HG03442 (cell line): Measurements from ENCODE around the gene PXT1.

Experiments
- ATAC-seq: cut with Tn5 transposase; IDR thresholded peaks from one replicate; pipeline ENCODE4 v1.9.1; 2021; ENCODE audit warnings: mild to moderate bottlenecking, moderate library complexity; ENCODE audit not compliant: unreplicated experiment

PXT1 gene

DNA sequence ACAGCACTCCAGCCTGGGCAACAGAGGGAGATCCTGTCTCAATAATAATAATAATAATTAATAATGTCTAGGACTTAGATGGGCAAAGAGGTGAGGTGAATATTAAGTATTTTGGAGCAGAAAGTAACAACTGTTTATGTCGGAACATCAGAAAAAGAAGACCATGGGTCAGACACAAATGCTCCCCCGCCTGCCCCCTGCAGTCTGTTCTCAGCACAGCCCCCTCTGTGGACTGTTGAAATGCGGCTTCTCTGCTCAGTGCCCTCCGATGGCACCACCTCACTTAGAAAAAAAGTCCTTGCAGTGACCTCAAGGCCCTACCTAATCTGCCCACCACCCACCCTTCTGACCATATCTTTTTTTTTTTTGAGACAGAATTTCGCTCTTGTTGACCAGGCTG, 50.0 kb downstream of the PXT1 start:
- no peak for ATAC-seq

DNA sequence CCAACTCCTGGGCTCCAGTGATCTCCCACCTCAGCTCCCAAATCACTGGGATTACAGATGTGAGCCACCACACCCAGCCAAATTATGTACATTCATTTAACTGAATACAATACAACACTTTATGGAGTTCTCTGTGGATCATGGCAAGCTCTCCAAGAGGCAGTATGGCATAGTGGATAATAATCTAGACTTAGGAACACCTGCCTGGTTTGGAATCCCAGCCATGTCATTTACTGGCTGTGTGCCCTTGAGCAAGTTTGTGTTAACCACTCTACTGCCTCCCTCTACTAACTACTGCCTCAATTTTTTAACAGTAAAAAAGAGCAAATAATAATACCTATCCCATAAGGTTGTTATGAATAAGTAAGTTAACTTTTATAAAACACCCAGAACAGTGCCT, 53.3 kb downstream of the PXT1 start:
- no peak for ATAC-seq

DNA sequence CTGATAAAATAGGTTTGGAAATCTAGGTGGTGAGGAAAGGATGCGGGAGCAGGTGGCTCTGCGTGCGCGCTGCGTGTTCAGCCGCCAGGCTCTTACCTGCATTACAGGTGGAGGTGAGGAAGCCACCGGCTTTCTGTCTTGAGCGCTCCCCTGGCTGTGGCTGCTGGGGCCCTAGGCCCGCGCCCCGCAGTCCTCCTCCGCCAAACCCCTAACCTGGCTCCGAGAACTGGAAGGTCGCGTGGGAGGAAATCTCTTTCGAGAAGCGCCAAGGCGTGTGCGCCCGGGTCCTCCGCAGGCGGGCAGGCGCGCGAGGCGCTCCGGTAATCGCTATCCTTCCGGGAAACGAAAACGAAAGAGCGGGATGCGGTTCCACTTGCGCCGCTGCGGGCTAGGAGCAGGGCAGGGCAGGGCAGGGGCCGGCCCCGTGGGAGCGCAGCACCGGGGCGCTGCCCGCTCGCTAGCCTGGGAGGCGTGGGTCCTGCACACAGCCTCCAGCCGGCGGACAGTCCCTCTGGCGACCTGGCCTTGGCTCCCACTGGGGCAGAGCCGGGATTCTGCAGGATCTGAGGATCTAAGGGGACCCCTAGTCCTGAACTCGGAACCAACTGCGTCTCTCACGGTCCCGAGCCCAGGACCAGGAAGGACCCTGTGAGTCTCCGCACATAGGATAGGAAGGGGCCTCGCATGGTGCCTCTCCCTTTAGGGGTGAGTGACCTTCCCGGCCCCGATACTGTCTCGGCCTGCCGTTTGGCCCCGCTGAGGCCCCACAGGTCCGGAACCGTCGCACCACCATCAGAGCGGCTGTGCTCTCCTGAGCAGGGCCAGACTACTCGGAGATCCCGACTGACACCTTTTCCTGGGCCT, 55.0 kb downstream of the PXT1 start, which contains the start of gene ETV7:
TSS of gene ETV7 (minus strand) at position 230 of the 864 bp plus-strand sequence. CDS start at position 102, 128 bp downstream.
- ATAC-seq: no peak

DNA sequence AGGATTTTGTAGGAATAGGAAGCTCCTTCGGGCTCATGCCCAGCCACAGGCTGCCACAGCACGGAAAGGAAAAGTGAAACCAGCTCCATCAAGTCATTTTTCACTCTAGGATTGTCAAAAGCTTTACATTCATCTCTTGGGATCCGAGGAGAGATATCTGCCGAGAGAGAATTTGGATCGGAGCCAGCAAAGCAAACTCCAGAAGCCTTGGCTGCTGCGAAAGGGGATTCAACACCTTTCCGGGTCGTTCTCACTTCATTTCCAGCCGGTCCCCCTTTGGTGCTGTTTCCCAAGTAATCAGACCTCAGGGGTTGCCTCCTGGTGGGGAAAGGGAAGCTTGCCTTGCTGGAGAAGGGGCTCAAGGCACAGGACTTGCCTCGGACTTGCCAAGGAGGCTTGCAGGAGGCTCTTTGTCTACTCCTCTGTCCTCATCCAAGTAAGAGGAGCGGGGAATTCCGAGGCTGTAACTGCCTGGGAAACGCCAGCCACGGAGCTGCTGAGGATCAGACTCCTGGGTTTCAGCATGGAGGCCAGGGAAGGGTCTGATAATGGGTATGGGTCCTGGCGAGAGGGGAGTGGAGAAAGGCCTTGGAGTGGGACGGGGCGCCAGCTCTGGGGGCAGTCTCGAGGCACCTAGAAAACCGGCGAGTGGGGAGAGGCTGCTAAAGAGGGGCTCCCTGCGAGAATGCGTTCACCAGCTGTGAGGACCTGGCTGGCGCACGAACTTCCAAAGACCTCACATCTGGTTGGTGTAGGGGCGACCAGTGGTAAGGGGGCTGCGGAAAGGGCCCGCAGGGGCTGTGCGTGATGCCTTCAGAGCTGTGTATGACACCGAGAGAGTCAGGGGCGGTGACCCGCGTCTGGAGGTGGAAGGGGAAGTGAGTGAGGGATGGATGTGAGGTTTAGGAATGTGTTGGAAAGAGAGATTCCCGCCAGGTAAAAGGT, 55.9 kb downstream of the PXT1 start:
- ATAC-seq: no peak

GRCh38 chr6:36384095-36384494, 58.6 kb downstream of the PXT1 start:
- no peak for ATAC-seq

- no peak for ATAC-seq
Measured at GRCh38 chr6:36383606-36384005, 59.0 kb downstream of the PXT1 start.

GRCh38 chr6:36382976-36383375, 59.7 kb downstream of the PXT1 start:
- ATAC-seq: no peak

DNA sequence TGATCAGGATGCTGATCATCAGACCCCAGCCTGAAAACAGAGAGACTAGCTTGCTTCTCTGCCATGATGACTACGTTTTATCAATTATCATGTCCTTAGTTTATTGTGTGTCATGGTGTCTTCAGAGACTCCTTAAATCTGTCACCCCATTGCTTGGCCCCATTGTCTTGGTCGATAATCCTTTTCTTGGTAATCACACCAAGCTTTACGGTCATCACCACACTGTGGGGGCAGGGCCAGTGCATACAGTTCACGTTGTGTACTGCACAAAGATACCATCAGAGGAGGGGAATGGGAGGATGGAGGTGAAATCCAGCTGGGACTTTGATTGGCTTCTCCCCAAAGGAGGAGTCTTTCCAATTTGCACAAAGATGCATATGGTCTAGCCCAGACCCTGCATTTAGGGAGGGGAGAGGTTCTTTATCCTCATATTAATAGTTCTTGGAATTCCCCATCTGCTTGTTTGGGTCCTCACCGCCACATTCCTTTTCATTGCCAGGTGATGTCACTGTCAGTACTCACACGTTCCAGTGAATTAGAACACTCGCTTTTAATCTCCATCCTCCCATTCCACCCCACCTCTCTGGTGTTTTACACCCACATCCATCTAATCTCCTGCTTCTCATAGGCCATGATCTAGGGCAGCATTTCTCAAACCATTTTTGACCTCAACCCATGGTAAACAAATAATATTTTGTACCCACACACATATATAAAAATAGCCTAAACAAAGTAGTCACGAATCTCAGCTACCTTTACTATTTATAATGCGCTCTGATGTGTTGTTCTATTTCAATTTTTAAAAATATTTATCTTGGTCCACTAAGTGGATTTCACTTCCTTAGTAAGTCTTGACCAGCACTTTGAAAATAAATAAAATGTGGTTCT, 60.9 kb downstream of the PXT1 start:
- ATAC-seq: no peak

DNA sequence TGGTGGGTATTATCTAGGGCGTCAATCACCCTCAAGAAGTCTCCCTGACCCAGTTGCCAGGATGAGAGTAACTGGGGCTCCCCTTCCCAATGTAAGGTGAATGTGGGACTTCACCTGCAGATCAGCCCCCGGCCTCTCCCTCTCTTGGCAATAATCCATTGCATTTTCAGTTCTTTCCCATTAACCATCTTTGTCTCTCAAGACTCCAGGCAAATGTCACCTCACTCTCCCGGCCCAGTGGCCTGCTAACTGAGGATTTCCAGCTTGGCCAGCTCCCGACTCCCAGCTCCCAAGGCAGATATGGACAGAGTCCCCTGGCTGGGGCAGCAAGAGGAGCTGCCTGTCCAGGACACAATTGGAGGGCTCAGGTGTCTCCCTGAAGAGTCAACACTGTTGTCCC, 62.5 kb downstream of the PXT1 start:
- no peak for ATAC-seq

- ATAC-seq: no peak
Measured at GRCh38 chr6:36378936-36379335, 63.7 kb downstream of the PXT1 start.

DNA sequence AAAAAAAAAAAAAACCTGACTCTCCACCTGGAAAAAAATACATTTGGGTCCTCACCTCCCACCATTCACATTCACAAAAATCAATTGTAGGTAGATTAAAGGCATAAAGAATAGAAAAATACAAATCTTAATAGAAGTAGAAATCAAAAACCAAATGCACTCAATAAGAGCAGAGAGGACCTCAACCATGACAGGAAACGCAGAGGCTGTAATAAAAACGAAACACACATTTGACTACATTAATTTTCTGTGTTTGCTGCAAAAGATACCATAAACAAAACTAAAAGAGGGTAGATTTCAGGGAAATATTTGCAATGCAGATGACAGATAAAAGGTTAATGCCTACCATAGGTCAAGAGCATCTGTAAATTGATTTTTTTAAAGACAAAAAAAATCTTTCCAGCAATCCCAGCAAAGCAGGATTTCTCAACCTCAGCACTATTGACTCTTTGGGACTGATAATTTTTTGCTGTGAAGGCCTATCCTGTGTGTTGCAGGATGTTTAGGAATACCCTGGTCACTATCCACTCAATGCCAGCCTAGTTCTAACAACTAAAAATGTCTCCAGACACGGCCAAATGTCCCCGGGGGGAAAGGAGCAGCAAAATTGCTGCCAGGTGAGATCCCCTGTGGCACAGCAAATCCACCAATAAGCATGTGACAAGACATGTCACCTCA, 64.3 kb downstream of the PXT1 start:
- no peak for ATAC-seq

GRCh38 chr6:36377594-36377993, 65.1 kb downstream of the PXT1 start:
- no peak for ATAC-seq

- ATAC-seq: no peak
Measured at GRCh38 chr6:36376742-36377141, 65.9 kb downstream of the PXT1 start.

DNA sequence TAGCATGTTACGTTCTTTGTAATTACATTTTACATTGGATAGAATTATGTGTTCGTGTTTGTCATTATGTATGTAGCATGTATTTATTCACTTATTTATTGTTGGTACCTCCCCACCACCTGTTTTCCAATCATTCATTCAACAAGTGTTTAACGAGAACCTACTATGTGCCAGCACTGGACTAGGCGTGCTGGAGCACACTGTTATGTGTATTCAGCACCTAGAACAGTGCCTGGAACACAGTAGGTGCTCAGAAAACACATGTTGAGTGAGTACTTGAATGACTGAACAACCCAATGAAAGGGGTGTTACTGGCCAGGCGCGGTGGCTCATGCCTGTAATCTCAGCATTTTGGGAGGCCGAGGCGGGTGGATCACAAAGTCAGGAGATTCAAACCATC, 66.5 kb downstream of the PXT1 start:
- ATAC-seq: no peak

DNA sequence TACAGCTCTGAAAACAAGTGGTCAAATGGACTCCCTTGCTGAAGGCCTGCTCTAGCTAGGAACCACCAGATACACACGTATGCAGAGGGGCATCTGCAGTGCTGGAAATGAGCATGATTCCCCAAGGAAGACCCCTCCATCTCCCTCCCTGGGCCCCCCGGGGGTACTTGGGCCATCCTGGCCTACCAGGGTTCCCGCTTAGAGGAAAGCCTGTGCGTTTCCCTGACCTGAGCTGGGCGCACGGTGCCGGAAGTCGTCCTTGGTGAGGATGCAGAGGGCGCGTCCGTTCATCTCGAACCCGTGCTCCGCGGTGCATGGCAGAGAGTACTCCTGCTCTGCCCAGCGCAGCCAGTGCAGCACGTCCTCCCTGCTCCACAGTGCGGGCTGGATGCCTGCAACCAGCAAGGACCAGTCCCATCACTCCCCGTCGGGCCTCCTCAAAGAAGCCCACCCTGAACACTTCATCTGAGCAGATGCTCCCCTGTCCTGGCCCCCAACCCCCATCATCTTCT, 67.0 kb downstream of the PXT1 start:
- no peak for ATAC-seq

GRCh38 chr6:36374972-36375371, 67.7 kb downstream of the PXT1 start:
- ATAC-seq: no peak

DNA sequence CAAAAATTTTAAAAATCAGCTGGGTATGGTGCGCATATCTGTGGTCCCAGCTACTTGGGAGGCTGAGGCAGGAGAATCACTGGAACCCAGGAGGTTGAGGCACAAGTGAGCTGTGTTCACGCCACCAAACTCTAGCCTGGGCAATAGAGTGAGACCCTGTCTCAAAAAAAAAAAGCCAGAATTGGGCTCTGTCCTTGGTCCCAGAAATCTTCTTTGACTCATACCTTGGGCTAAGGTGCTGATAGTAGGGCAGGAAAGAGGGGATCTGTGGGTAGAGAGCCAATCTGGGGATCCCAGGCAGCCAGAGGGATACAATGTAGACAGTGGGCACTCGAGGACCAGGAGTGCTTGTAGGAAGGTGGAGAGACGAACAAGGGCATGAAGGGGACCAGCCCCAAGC, 68.5 kb downstream of the PXT1 start:
- ATAC-seq: no peak

DNA sequence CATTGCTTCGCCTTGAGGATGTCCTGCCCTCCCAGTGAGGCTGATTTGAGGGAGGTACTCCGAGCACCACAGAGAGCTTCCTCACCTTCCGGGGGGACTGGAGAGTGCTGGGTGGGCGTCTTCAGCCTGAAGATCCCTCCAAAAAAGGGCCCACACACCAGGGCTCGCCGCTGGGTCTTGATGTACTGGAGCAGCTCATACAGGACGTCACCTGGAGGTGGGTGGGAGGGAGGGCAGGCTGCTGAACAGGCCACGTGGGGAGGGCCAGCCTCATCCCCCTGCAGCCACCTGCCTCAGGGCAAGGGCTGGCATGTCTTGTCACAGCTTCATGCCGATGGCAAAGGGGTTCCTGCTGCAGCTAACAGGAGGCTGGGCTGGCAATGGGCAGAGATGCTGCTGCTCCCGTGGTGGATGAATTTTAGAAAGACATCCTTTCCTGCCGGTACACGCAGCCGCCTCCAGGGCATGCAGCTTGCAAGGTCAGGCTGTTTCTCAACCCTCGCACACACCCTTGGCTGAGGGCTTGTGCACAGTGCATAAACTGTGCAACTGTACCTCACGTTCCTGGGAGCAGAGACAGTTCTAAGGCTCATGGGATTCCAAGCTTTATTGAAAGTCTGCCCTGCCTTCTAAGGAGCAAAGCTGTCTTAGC, 69.2 kb downstream of the PXT1 start:
- no peak for ATAC-seq

- no peak for ATAC-seq
Measured at GRCh38 chr6:36372088-36372487, 70.6 kb downstream of the PXT1 start.
